HepG2 (cell line): ENCODE data around the gene DAGLB. TPM values are rescaled to one million over a fixed set of nuclear protein-coding genes. Genes with fewer than 3 reads are reported as not detected.
A peak's percentile ranks its signal among the peaks of the same experiment; 100 is the strongest.

Experiments used
- ARID3A ChIP-seq: IDR thresholded peaks from 2 replicates; pipeline ENCODE4 v1.6.1; 2012; ENCODE audit warnings: low read depth, low read length, improper control_type of control experiment
- MEIS1 ChIP-seq: sonication (generic); formaldehyde crosslinking; IDR thresholded peaks from 2 replicates; pipeline ENCODE4 v1.9.0; 2021; ENCODE audit warnings: mild to moderate bottlenecking, missing genetic modification reagents, moderate library complexity, borderline replicate concordance
- MYC ChIP-seq: sonication (generic); formaldehyde crosslinking; IDR thresholded peaks from 2 replicates; pipeline ENCODE4 v1.9.0; 2021; ENCODE audit warnings: missing genetic modification reagents, borderline replicate concordance
- NKX3-1 ChIP-seq: sonication (generic); formaldehyde crosslinking; IDR thresholded peaks from 2 replicates; pipeline ENCODE4 v1.5.0; 2020; ENCODE audit warnings: missing genetic modification reagents
- POLR2G ChIP-seq: fragments of 200-400 bp; formaldehyde crosslinking; IDR thresholded peaks from 2 replicates; pipeline ENCODE4 v1.6.1; 2018; ENCODE audit warnings: mild to moderate bottlenecking, low read depth, low read length, moderate library complexity
- SALL1 ChIP-seq: sonication (generic); formaldehyde crosslinking; IDR thresholded peaks from 2 replicates; pipeline ENCODE4 v1.8.0; 2022; ENCODE audit warnings: mild to moderate bottlenecking, missing genetic modification reagents
- STAT6 ChIP-seq: sonication (generic); formaldehyde crosslinking; IDR thresholded peaks from 2 replicates; pipeline ENCODE4 v1.4.0; 2020; ENCODE audit warnings: missing genetic modification reagents, mild to moderate bottlenecking, borderline replicate concordance
- ZBTB43 ChIP-seq: sonication (generic); formaldehyde crosslinking; conservative IDR thresholded peaks from 2 replicates; pipeline ENCODE4 v1.4.0; 2020; ENCODE audit warnings: missing genetic modification reagents
- ZNF367 ChIP-seq: sonication (generic); formaldehyde crosslinking; IDR thresholded peaks from 2 replicates; pipeline ENCODE4 v1.4.0; 2020; ENCODE audit warnings: missing genetic modification reagents, borderline replicate concordance
- ZNF703 ChIP-seq: sonication (generic); formaldehyde crosslinking; IDR thresholded peaks from 2 replicates; pipeline ENCODE4 v1.5.1; 2020; ENCODE audit warnings: missing genetic modification reagents, mild to moderate bottlenecking, moderate library complexity, borderline replicate concordance
- polyA plus RNA-seq, 8 experiments: library from polyadenylated mRNA; depleted of rRNA in 3 of 8; stranded (reverse) in 7 of 8; unstranded in 1 of 8; fragments of >200 nt; fragmentation: Illumina TruSeq in 4 of 8; extraction: Trizol in 4 of 8; gene quantifications; 2 replicates each; pipeline versions ENCODE4 v1.2.1 to v1.2.3, GENCODE V29; 2011 to 2016; ENCODE audit warnings: low read depth in 4 of 8, missing spikeins in 1 of 8, mixed read lengths in 1 of 8; ENCODE audit not compliant: insufficient read depth in 1 of 8
- total RNA-seq, 5 experiments: library from RNA; depleted of rRNA; stranded (reverse); fragments of >200 nt; fragmentation: Illumina TruSeq; extraction: Trizol; gene quantifications; 2 replicates each; pipeline ENCODE4 v1.2.3, GENCODE V29; 2016; ENCODE audit warnings: low read depth in 1 of 5
- TF ChIP-seq, protein P1 (sequence below): sonication (generic); formaldehyde crosslinking; IDR thresholded peaks from 2 replicates; pipeline ENCODE4 v1.9.0; 2021; ENCODE audit warnings: mild to moderate bottlenecking, missing genetic modification reagents
- TF ChIP-seq, protein P2 (sequence below): IDR thresholded peaks from 2 replicates; pipeline ENCODE4 v1.6.1; 2016; ENCODE audit warnings: missing compliant biosample characterization, missing genetic modification reagents, borderline replicate concordance

The DAGLB gene
- total and polyA plus RNA-seq, 2 of the 13 experiments (the other 11 are each of a cell fraction or from before 2014, with no cell fraction given) = 7.9 to 9.8 TPM

- TF ChIP-seq, protein P1, sequence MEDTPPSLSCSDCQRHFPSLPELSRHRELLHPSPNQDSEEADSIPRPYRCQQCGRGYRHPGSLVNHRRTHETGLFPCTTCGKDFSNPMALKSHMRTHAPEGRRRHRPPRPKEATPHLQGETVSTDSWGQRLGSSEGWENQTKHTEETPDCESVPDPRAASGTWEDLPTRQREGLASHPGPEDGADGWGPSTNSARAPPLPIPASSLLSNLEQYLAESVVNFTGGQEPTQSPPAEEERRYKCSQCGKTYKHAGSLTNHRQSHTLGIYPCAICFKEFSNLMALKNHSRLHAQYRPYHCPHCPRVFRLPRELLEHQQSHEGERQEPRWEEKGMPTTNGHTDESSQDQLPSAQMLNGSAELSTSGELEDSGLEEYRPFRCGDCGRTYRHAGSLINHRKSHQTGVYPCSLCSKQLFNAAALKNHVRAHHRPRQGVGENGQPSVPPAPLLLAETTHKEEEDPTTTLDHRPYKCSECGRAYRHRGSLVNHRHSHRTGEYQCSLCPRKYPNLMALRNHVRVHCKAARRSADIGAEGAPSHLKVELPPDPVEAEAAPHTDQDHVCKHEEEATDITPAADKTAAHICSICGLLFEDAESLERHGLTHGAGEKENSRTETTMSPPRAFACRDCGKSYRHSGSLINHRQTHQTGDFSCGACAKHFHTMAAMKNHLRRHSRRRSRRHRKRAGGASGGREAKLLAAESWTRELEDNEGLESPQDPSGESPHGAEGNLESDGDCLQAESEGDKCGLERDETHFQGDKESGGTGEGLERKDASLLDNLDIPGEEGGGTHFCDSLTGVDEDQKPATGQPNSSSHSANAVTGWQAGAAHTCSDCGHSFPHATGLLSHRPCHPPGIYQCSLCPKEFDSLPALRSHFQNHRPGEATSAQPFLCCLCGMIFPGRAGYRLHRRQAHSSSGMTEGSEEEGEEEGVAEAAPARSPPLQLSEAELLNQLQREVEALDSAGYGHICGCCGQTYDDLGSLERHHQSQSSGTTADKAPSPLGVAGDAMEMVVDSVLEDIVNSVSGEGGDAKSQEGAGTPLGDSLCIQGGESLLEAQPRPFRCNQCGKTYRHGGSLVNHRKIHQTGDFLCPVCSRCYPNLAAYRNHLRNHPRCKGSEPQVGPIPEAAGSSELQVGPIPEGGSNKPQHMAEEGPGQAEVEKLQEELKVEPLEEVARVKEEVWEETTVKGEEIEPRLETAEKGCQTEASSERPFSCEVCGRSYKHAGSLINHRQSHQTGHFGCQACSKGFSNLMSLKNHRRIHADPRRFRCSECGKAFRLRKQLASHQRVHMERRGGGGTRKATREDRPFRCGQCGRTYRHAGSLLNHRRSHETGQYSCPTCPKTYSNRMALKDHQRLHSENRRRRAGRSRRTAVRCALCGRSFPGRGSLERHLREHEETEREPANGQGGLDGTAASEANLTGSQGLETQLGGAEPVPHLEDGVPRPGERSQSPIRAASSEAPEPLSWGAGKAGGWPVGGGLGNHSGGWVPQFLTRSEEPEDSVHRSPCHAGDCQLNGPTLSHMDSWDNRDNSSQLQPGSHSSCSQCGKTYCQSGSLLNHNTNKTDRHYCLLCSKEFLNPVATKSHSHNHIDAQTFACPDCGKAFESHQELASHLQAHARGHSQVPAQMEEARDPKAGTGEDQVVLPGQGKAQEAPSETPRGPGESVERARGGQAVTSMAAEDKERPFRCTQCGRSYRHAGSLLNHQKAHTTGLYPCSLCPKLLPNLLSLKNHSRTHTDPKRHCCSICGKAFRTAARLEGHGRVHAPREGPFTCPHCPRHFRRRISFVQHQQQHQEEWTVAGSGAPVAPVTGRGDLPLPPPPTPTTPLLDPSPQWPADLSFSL = no peak
- TF ChIP-seq NKX3-1 (CRISPR knock-in tag) (peak; percentile 69; the same call in 1 of the 2 replicates), POLR2G (peak; percentile 93), STAT6 (CRISPR knock-in tag) (no peak), ZBTB43 (CRISPR knock-in tag) (0 out of 2 replicates have a peak, but pooled peaks have one; percentile 30), ARID3A (no peak), MYC (CRISPR knock-in tag) (0 out of 2 replicates have a peak, but pooled peaks have one; percentile 53), SALL1 (CRISPR knock-in tag) (0 out of 2 replicates have a peak, but pooled peaks have one; percentile 13), ZNF703 (CRISPR knock-in tag) (no peak), MEIS1 (CRISPR knock-in tag) (0 out of 2 replicates have a peak, but pooled peaks have one; percentile 62), ZNF367 (CRISPR knock-in tag) (peak; percentile 93; the same call in 1 of the 2 replicates)
- TF ChIP-seq, protein P2, sequence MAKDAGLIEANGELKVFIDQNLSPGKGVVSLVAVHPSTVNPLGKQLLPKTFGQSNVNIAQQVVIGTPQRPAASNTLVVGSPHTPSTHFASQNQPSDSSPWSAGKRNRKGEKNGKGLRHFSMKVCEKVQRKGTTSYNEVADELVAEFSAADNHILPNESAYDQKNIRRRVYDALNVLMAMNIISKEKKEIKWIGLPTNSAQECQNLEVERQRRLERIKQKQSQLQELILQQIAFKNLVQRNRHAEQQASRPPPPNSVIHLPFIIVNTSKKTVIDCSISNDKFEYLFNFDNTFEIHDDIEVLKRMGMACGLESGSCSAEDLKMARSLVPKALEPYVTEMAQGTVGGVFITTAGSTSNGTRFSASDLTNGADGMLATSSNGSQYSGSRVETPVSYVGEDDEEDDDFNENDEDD (CRISPR knock-in tag) = no peak; the same call in 1 of the 2 replicates
These were observed at the start of gene DAGLB (continued) for GRCh38 chr7:6447581-6448199.
